K562 (cell line): ENCODE measurements around the gene PSMD11. TPM values are rescaled to one million over a fixed set of nuclear protein-coding genes. Genes with fewer than 3 reads are reported as not detected.

Source experiments
- ASH1L ChIP-seq: fragments of 450-650 bp; IDR thresholded peaks from 2 replicates; pipeline ENCODE4 v1.6.1; 2018; ENCODE audit warnings: borderline replicate concordance, mild to moderate bottlenecking, low read depth; ENCODE audit not compliant: partially characterized antibody
- CTBP1 ChIP-seq: fragments of 450-650 bp; IDR thresholded peaks from 2 replicates; pipeline ENCODE4 v1.6.1; 2016; ENCODE audit warnings: borderline replicate concordance
- HDGF ChIP-seq: fragments of 450-650 bp; IDR thresholded peaks from 2 replicates; pipeline ENCODE4 v1.6.1; 2016
- MAFG ChIP-seq: fragments of 450-650 bp; conservative IDR thresholded peaks from 2 replicates; pipeline ENCODE4 v1.6.1; 2016; ENCODE audit warnings: missing genetic modification characterization, missing compliant biosample characterization
- NONO ChIP-seq, 2 experiments: fragments of 200-400 bp in 1 of 2; fragments of 450-650 bp in 1 of 2; formaldehyde crosslinking in 1 of 2; IDR thresholded peaks; 2 replicates each; pipeline ENCODE4 v1.6.1; 2017; ENCODE audit warnings: low read depth in 2 of 2, mild to moderate bottlenecking in 2 of 2, moderate library complexity in 2 of 2, low read length in 1 of 2
- NR2C2 ChIP-seq, 2 experiments: fragments of 200-800 bp in 1 of 2; sonication (Bioruptor generic) in 1 of 2; sonication (generic) in 1 of 2; formaldehyde crosslinking in 1 of 2; IDR thresholded peaks; 2 replicates each; pipeline versions ENCODE4 v1.6.1 to v1.8.0; 2016 to 2022; ENCODE audit warnings: mild to moderate bottlenecking in 1 of 2, missing compliant biosample characterization in 1 of 2, missing genetic modification characterization in 1 of 2, missing genetic modification reagents in 1 of 2
- XRCC4 ChIP-seq: IDR thresholded peaks from one replicate; pipeline ENCODE4 v1.6.1; 2011; ENCODE audit not compliant: insufficient read depth, insufficient read length; ENCODE audit errors: extremely low read depth
- ZBTB34 ChIP-seq: fragments of 250-450 bp; sonication (Bioruptor Pico); IDR thresholded peaks from 2 replicates; pipeline ENCODE4 v1.8.0; 2021; ENCODE audit warnings: mild to moderate bottlenecking, moderate library complexity
- ZNF280A ChIP-seq: fragments of 450-650 bp; IDR thresholded peaks from 2 replicates; pipeline ENCODE4 v1.6.1; 2018; ENCODE audit warnings: mild to moderate bottlenecking, low read depth; ENCODE audit not compliant: partially characterized antibody
- polyA plus RNA-seq, 8 experiments: library from polyadenylated mRNA; depleted of rRNA in 4 of 8; stranded (reverse) in 5 of 8; unstranded in 3 of 8; fragments of >200 nt; fragmentation: Nextera tagmentation in 2 of 8; fragmentation: Illumina TruSeq in 1 of 8; extraction: Ambion mirVana in 2 of 8; extraction: Trizol in 1 of 8; gene quantifications; 2 replicates each; pipeline versions ENCODE4 v1.2.1 to v1.2.3, GENCODE V29; 2011 to 2014; ENCODE audit warnings: inconsistent platforms in 1 of 8, missing spikeins in 1 of 8
- total RNA-seq, 7 experiments: library from RNA; depleted of rRNA in 6 of 7; stranded (reverse); fragments of >200 nt in 6 of 7; fragmentation: Illumina TruSeq in 2 of 7; extraction: Trizol in 2 of 7; gene quantifications; 2 replicates each; pipeline versions ENCODE4 v1.2.1 to v1.2.3, GENCODE V29; 2011 to 2021; ENCODE audit warnings: low replicate concordance in 1 of 7

Gene PSMD11
- total and polyA plus RNA-seq, 9 of the 15 experiments (the other 6 are each of a cell fraction or from before 2014, with no cell fraction given): 104 to 378 (median 158) TPM

GRCh38 chr17:32452281-32452680, 8.0 kb downstream of the PSMD11 start (continued):
- no peak for TF ChIP-seq ASH1L
- TF ChIP-seq MAFG (tag): no peak
- no peak for TF ChIP-seq HDGF
- TF ChIP-seq NONO (IDR thresholded peaks at IDR 0.05; ENCODE audit: low read depth in 2 of 2, low read length in 1 of 2): no peak
- no peak for TF ChIP-seq CTBP1
- TF ChIP-seq ZBTB34: no peak
- no peak for TF ChIP-seq XRCC4
- no peak for TF ChIP-seq ZNF280A
- TF ChIP-seq NR2C2 (CRISPR knock-in tag; IDR thresholded peaks at IDR 0.05): no peak
- TF ChIP-seq NR2C2 (tag; IDR thresholded peaks at IDR 0.05): no peak
